ENCODE results near the gene RAB3GAP1. TPM values are rescaled to one million over a fixed set of nuclear protein-coding genes. Genes with fewer than 3 reads are reported as not detected.
A peak's percentile ranks its signal among the peaks of the same experiment; 100 is the strongest.

RAB3GAP1 gene
- total RNA-seq, 1 donor from 2014 or later, result 61.1 TPM

DNA sequence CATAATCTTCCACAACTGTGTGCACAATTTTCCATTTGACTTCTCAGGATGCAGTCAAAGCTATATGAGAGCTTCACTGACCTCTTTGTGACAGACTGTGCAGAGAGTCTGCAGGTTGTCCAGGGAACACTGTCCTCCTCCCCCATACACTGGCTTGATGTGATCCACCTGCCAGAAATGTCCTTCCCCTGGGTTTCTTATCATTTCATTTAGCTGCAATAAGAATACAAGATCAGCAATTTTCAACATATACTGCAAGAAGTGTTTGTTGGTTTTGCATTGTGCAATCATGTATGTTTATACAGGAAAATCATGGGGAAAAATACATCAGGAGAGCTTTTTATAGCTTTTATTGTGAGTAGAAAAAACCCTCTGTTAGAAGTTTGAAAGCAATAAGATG lies 150.7 kb downstream of the RAB3GAP1 start:
- DNase-seq (ENCODE audit: low spot score in 2 of 2) (no peak), FAIRE-seq (no peak)

DNA sequence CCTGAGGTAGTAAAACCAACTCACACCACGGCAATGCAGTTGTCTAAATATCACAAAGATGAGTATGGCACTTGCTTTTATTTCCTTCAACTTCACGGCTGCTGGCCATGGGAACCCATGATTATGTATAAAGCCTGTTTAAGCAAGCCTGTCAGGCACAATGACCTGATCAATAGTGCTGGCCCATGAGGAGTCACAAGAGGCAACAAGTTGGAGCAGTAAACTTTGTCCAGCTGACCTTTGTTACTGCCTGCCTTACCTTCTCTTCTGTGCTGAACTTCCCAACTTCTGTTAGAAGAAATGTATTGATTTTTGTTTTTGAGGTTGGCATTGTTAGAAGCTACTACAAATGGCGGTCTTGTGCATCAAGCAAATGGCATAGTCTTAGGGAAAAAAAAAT lies 151.9 kb downstream of the RAB3GAP1 start:
- FAIRE-seq (no peak), DNase-seq (ENCODE audit: low spot score in 2 of 2) (no peak)

DNA sequence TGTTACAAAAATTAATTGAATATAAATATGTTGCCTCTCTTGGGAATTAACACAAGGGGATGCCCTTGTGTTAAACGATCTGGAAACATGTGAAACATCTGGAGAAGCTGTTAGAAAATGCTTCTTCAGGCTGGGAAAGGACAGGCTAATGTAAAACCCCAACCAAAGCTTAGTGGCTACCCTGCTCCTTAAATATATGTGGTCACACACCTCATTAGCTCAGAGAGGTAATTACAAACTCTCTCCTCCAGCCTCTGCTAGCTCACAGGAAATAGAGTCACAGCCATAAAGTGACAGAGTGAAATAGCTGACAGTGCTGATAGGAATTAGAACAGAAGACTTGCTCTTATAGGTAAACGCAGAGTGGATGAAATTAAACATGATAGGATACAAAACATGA lies 155.9 kb downstream of the RAB3GAP1 start:
- FAIRE-seq, result no peak
- no peak for DNase-seq (ENCODE audit: low spot score in 2 of 2)

GRCh38 chr2:135212757-135213156 lies 160.7 kb downstream of the RAB3GAP1 start:
- DNase-seq (ENCODE audit: low spot score in 2 of 2) (no peak), FAIRE-seq (no peak)

DNA sequence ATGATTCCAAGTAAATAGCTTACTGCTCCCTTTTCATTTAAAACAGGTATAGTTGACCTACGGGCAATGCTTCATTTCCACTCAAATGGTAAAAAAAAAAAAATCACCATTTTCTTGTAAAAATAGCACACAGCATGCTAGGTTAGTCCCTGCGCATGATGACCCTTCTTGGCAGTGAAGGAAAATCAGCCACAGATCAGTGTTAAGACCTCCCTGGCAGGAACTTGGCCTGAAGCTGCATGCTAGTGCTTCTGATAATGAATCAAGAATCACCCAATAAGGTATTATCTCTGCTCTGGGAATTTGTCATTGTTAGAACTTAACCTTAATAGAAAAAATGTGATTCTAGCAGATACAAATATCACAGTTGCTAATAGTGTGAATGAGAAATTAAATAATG lies 166.3 kb downstream of the RAB3GAP1 start:
- FAIRE-seq (no peak), DNase-seq (ENCODE audit: low spot score in 2 of 2) (no peak)

DNA sequence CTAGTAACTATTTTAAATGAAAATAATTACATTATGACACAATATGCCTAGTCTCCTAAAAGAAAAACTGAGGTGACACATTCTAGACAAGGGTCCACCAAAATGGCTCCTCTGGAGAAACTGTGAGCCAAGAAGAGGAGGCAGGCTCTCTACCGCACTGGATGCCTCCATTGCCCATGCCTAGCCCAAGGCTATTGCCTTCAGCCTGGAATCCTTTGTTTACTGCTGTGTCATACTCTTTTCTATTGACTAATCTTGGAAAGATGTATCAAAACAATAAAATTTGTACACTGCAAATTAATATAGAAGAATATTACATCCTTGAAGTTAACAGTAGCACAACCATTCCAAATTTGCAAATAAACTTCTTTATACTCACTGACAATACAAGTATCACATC lies 167.1 kb downstream of the RAB3GAP1 start:
- no peak for FAIRE-seq
- DNase-seq (ENCODE audit: low spot score in 2 of 2), result no peak

Small RNAs within 50 kb of the gene (small RNA-seq; reads per million reads assigned to genes)
- 0.28 reads per million, percentile 10 among the genes with 10 or more reads in this experiment for gene SNORA40B

Other genes starting within 250 kb of the RAB3GAP1 start
- not detected for gene ACMSD, start 213.7 kb upstream of the RAB3GAP1 start, total RNA-seq
- 66.0 TPM for gene CCNT2, start 133.5 kb upstream of the RAB3GAP1 start, total RNA-seq
- gene MAP3K19, start 4.8 kb upstream of the RAB3GAP1 start, total RNA-seq, result 0.41 TPM

Data from frontal cortex (tissue), 4 donors.